ENCODE data around the gene GRIN2D. TPM values are rescaled to one million over a fixed set of nuclear protein-coding genes. Genes with fewer than 3 reads are reported as not detected.

GRIN2D gene
- polyA plus RNA-seq, 10 donors, result 0.83 to 2.5 (median 1.3) TPM

- no peak for DNase-seq
Measured at GRCh38 chr19:48441360-48442050, 48.0 kb downstream of the GRIN2D start.

GRCh38 chr19:48442116-48443035, 48.9 kb downstream of the GRIN2D start:
- DNase-seq, result no peak

DNA sequence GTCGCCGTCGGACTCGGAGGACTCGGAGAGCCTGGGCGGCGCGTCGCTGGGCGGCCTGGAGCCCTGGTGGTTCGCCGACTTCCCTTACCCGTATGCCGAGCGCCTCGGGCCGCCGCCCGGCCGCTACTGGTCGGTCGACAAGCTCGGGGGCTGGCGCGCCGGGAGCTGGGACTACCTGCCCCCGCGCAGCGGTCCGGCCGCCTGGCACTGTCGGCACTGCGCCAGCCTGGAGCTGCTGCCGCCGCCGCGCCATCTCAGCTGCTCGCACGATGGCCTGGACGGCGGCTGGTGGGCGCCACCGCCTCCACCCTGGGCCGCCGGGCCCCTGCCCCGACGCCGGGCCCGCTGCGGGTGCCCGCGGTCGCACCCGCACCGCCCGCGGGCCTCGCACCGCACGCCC, 49.8 kb downstream of the GRIN2D start:
- peak in 1 of 3 donors; percentile 46 for DNase-seq

Other genes starting within 250 kb of the GRIN2D start
- 10 to 100 TPM; 19.7 to 38.1 (median 24.5) TPM for gene LIG1, start 223.3 kb upstream of the GRIN2D start, polyA plus RNA-seq (ENCODE audit: insufficient read length in 10 of 10)
- gene ZSWIM9, start 223.0 kb upstream of the GRIN2D start, polyA plus RNA-seq (ENCODE audit: insufficient read length in 10 of 10), result 1 to 10 TPM; 3.8 to 8.1 (median 5.2) TPM
- gene CARD8, start 137.8 kb upstream of the GRIN2D start, polyA plus RNA-seq (ENCODE audit: insufficient read length in 10 of 10), result 10 to 100 TPM; 29.1 to 62.3 (median 39.7) TPM
- 1 to 10 TPM; 2.0 to 4.7 (median 2.5) TPM for gene ZNF114, start 123.6 kb upstream of the GRIN2D start, polyA plus RNA-seq (ENCODE audit: insufficient read length in 10 of 10)
- gene EMP3, start 68.1 kb upstream of the GRIN2D start, polyA plus RNA-seq (ENCODE audit: insufficient read length in 10 of 10), result 100 to 1,000 TPM; 123 to 174 (median 150) TPM
- 10 to 100 TPM in 9 of 10 donors, 1 to 10 TPM in 1; 8.3 to 18.0 (median 14.3) TPM for gene TMEM143, start 29.7 kb upstream of the GRIN2D start, polyA plus RNA-seq (ENCODE audit: insufficient read length in 10 of 10)
- under 1 TPM in 2 of 10 donors, not detected in 8; 0.33 to 0.34 TPM for gene SYNGR4, start 29.3 kb upstream of the GRIN2D start, polyA plus RNA-seq (ENCODE audit: insufficient read length in 10 of 10)
- 100 to 1,000 TPM in 9 of 10 donors, 10 to 100 TPM in 1; 99.5 to 140 (median 124) TPM for gene KDELR1, start 2.1 kb upstream of the GRIN2D start, polyA plus RNA-seq (ENCODE audit: insufficient read length in 10 of 10)
- gene GRWD1, start 52.3 kb downstream of the GRIN2D start, polyA plus RNA-seq (ENCODE audit: insufficient read length in 10 of 10), result 10 to 100 TPM; 14.9 to 27.8 (median 22.3) TPM
- gene KCNJ14, start 61.9 kb downstream of the GRIN2D start, polyA plus RNA-seq (ENCODE audit: insufficient read length in 10 of 10), result 1 to 10 TPM in 2 of 10 donors, under 1 TPM in 8; 0.59 to 1.1 (median 0.72) TPM
- 10 to 100 TPM; 34.8 to 52.0 (median 40.0) TPM for gene CYTH2, start 75.7 kb downstream of the GRIN2D start, polyA plus RNA-seq (ENCODE audit: insufficient read length in 10 of 10)
- gene LMTK3, start 118.2 kb downstream of the GRIN2D start, polyA plus RNA-seq (ENCODE audit: insufficient read length in 10 of 10), result under 1 TPM in 7 of 10 donors, not detected in 3; 0.04 to 0.70 (median 0.28) TPM
- gene SULT2B1, start 158.5 kb downstream of the GRIN2D start, polyA plus RNA-seq (ENCODE audit: insufficient read length in 10 of 10), result 1 to 10 TPM in 2 of 10 donors, under 1 TPM in 4, not detected in 4; 0.21 to 3.5 (median 0.40) TPM
- gene SPACA4, start 213.1 kb downstream of the GRIN2D start, polyA plus RNA-seq (ENCODE audit: insufficient read length in 10 of 10), result not detected
- gene FAM83E, start 221.4 kb downstream of the GRIN2D start, polyA plus RNA-seq (ENCODE audit: insufficient read length in 10 of 10), result 1 to 10 TPM in 1 of 10 donors, under 1 TPM in 4, not detected in 5; 0.16 to 1.8 (median 0.24) TPM
- 1,000 to 10,000 TPM; 1,102 to 2,024 (median 1,616) TPM for gene RPL18, start 225.5 kb downstream of the GRIN2D start, polyA plus RNA-seq (ENCODE audit: insufficient read length in 10 of 10)
- 1 to 10 TPM; 5.3 to 8.5 (median 7.4) TPM for gene SPHK2, start 225.8 kb downstream of the GRIN2D start, polyA plus RNA-seq (ENCODE audit: insufficient read length in 10 of 10)
- 1 to 10 TPM; 3.9 to 9.7 (median 6.0) TPM for gene DBP, start 243.7 kb downstream of the GRIN2D start, polyA plus RNA-seq (ENCODE audit: insufficient read length in 10 of 10)